GM12891 (cell line): ENCODE measurements around the gene GPHB5.

Experiments used
- PAX5 ChIP-seq: IDR thresholded peaks from 2 replicates; pipeline ENCODE4 v1.6.1; 2011; ENCODE audit warnings: low read length, moderate library complexity, mild to moderate bottlenecking; ENCODE audit not compliant: insufficient read depth, severe bottlenecking
- POLR2A ChIP-seq: IDR thresholded peaks from 2 replicates; pipeline ENCODE4 v1.6.1; 2011; ENCODE audit warnings: low read depth, low read length, control low read depth
- POLR2AphosphoS5 ChIP-seq: IDR thresholded peaks from 2 replicates; pipeline ENCODE4 v1.6.1; 2011; ENCODE audit warnings: low read depth, low read length, control low read depth

DNA sequence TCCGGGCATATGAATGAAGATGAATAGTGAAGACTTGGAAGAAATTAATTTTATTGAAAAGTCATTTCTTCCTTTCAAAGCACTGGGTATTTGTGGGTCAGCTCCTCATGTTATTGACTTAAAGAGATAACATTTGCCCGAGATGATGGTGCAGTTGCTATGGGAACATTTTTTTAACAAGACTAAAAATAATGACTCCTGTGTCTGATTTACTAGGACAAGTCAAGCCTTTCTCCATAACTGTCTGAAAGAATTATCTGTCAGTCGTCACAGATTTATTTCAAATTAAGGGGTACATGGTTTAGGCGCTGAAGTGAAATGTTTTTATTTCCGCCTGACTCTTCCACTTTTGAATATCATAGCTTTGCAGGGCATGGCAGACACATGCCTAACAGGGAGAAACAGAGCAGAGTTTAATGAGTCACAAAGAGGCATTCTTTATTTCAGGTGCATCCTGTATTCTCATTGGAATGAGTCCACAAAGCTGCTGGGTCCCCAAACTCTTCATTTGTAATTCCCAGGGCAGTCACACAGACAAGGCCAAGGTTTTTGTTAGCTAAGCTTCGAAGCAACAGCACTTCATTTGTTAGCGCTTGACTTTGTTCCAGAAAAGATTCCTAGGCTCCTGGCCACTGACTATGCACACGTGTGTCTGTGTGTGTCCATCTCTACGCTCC is 4.3 kb upstream of the GPHB5 start:
- TF ChIP-seq POLR2AphosphoS5 (no peak), POLR2A (no peak), PAX5 (no peak)
